AG09319 (cell line): ENCODE data around the gene MYCBP.

ENCODE experiments used
- DNase-seq: peaks from one replicate; pipeline ENCODE4 v3.0.0-alpha.2; 2010; ENCODE audit warnings: low read depth; ENCODE audit errors: extremely low read depth
- TF ChIP-seq, protein P1 (sequence below): IDR thresholded peaks from 2 replicates; pipeline ENCODE4 v1.5.1; 2011; ENCODE audit warnings: low read depth, mild to moderate bottlenecking, inconsistent platforms, low read length, moderate library complexity

MYCBP gene

DNA sequence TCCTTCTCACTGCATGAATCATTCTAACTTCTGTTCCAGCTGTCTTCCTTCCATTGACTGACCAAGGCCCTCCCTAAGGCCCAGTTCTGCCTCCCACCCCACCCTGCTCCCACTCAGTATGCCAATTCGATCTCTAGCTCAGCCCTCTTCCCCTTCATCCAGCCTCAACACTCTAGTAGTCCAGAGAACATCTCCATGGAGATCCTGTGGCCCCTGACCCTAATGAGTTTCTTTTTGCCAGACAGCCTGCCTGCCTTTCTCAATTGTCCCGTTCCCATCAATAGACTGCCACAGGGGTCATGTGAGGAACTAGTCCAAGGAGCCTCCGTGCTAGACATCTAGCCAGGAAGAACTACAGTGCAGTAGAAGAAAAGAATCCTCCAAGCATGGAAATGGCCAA is 40.0 kb downstream of the MYCBP start:
- TF ChIP-seq, protein P1, sequence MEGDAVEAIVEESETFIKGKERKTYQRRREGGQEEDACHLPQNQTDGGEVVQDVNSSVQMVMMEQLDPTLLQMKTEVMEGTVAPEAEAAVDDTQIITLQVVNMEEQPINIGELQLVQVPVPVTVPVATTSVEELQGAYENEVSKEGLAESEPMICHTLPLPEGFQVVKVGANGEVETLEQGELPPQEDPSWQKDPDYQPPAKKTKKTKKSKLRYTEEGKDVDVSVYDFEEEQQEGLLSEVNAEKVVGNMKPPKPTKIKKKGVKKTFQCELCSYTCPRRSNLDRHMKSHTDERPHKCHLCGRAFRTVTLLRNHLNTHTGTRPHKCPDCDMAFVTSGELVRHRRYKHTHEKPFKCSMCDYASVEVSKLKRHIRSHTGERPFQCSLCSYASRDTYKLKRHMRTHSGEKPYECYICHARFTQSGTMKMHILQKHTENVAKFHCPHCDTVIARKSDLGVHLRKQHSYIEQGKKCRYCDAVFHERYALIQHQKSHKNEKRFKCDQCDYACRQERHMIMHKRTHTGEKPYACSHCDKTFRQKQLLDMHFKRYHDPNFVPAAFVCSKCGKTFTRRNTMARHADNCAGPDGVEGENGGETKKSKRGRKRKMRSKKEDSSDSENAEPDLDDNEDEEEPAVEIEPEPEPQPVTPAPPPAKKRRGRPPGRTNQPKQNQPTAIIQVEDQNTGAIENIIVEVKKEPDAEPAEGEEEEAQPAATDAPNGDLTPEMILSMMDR: no peak

DNA sequence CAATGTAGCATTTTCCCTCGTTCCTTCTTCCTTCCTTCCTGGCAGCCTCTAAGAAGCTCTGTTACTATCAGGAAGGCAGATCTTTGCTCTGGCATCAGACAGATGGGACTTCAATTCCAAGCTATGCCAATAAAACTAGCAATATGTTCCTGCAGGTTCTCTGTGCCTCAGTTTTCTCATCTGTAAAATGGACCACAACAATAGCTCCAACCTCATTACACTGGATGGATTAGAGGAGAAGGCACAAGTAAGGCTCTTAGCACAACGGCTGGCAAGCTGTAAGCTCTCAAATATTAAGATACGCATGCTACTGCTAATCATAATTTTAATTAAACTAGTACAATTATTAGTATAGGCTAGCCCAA is 40.8 kb downstream of the MYCBP start:
- TF ChIP-seq, protein P1: no peak
- no peak for DNase-seq

More for the DNA sequence above, 40.0 kb downstream of the MYCBP start:
- no peak for DNase-seq

DNA sequence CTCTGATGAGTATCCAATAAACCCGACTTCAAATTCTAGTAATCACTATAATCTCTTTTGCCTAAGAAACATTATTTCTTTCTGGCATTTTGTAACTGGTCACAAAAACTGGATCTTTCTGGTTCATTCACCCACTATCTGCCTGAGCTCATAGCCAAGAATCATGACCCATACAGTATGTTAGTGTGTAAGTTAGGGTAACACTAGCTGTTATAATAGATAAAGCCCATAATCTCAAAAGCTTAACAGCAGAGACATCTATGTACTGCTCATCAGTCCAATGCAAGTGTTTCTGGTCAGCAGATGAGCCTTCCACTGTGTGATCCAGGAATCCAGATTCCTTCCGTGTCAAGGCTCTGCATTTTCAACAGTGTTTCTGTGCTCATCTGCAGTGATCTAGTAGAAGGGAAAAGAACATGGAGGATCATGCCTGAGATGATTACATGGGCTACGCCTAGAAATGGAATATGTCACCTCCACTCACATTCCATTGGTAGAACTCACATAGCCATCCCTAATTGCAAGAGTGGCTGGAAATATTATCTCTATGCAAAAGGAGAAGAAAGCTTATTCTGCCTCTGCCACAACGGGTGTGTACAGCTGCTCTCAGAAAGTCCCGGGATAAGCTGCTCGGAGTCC is 41.3 kb downstream of the MYCBP start:
- TF ChIP-seq, protein P1: no peak
- no peak for DNase-seq

DNA sequence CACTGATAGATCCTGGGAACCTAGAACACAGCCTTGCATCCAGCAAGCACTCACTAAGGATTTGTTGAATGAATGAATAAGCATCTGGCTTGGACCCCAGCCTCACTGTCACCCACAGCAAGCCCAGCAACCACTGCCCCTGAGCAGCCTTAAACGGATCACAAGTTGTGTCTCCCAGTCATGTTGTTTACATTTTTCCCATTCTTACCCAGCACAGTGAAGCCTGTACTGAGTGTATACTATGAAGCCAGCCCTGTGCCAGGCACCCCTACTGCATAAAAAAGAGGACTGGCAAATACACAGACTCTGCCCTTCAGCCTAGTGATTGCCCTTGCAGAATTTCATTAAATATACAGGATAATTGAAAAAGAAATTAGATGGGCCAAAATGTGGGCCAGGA is 43.8 kb downstream of the MYCBP start:
- TF ChIP-seq, protein P1: no peak
- no peak for DNase-seq

DNA sequence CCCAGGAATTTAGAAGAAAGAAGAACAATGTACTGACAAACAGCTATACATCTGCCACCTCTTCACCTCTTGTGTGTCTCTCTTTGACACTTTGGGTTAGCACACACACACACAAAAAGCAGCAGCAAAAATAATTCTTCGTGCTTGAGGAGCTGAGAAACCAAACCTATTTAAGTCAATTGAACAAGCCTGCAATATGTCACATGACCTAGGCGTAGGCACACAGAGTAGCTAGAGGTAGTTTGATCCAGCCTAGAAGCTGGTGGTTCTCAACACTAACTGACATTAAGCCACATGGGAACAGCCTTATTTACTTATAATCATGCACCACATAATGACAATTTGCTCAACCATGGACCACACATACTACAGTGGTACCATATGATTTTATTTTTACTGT is 45.8 kb downstream of the MYCBP start:
- DNase-seq: no peak
- TF ChIP-seq, protein P1: no peak

DNA sequence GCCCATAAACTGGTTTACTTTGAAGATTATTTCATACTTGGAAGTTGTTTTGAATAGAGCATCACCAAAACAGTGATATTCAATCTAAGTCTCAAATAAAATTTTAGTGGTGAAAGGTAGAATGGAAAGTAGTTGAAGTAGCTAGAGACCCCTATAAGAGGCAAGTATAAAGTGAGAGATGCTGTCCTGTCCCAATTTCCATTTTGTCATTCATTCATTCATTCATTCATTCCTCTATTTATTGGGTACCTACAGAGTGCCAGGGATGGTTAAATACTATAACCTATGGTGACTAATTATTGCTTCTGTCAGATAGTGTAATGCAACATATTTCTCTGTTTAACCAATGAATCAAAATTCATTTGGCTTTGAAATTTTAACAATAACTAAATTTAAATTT is 46.3 kb downstream of the MYCBP start:
- TF ChIP-seq, protein P1: no peak
- no peak for DNase-seq

DNA sequence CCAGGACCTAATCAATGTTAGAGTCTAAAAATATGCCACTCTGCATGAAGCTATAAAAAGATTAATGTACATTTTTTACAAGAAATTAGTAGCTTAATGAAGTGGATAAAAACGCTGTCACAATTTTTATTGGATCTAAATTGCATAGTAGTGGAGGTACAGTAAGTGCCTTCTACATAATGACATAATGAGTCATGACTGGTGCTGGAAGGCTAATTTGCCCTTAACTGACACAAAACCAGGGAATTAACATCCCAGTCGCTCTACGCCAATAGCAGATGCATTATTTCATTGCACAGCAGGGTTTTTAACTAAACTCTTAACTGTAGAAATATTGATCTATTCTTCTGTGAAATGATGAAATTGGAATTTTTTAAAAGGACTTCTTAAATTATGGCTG is 46.9 kb downstream of the MYCBP start:
- TF ChIP-seq, protein P1: no peak
- no peak for DNase-seq
